Stomach smooth muscle (tissue), 2 donors: ENCODE measurements around the gene TXNDC12.
A peak's percentile ranks its signal among the peaks of the same experiment; 100 is the strongest.
"Not testable (repeated sequence)": the region's sequence is repeated elsewhere in the genome, so short reads cannot be mapped to it uniquely, and the experiment has no call there.

Experiments
- H3K27ac ChIP-seq: one replicate; pipeline ENCODE4 v1.7.0; 2013; ENCODE audit warnings: mild to moderate bottlenecking, low read length, inconsistent platforms
- H3K27me3 ChIP-seq, 2 donors: one replicate each; pipeline ENCODE4 v1.7.0; 2013; ENCODE audit warnings: low read length in 2 of 2; ENCODE audit not compliant: insufficient read depth in 2 of 2, control insufficient read depth in 1 of 2
- H3K36me3 ChIP-seq, 2 donors: one replicate each; pipeline ENCODE4 v1.7.0; 2013; ENCODE audit warnings: low read length in 2 of 2; ENCODE audit not compliant: control insufficient read depth in 2 of 2, insufficient read depth in 2 of 2
- H3K4me1 ChIP-seq: one replicate; pipeline ENCODE4 v1.7.0; 2013; ENCODE audit warnings: low read length; ENCODE audit not compliant: control insufficient read depth, insufficient read depth
- H3K4me3 ChIP-seq, 2 donors: one replicate each; pipeline ENCODE4 v1.7.0; 2013; ENCODE audit warnings: low read length in 2 of 2
- H3K9ac ChIP-seq, 2 donors: one replicate each; pipeline ENCODE4 v1.7.0; 2013; ENCODE audit warnings: low read length in 2 of 2, mild to moderate bottlenecking in 1 of 2
- H3K9me3 ChIP-seq, 2 donors: one replicate each; pipeline ENCODE4 v1.7.0; 2013; ENCODE audit warnings: low read length in 2 of 2; ENCODE audit not compliant: control insufficient read depth in 2 of 2
- donor health status: healthy.
- donor health status: Pancreatic carcinoma.

The TXNDC12 gene

GRCh38 chr1:52049337-52049736, 5.7 kb downstream of the TXNDC12 start:
- not testable (repeated sequence) for H3K36me3 ChIP-seq, H3K9me3 ChIP-seq, H3K27me3 ChIP-seq, H3K27ac ChIP-seq, H3K9ac ChIP-seq, H3K4me1 ChIP-seq, H3K4me3 ChIP-seq

GRCh38 chr1:52045666-52046195, 9.3 kb downstream of the TXNDC12 start:
- not testable (repeated sequence) for H3K27ac ChIP-seq, H3K4me1 ChIP-seq, H3K27me3 ChIP-seq, H3K9me3 ChIP-seq, H3K9ac ChIP-seq, H3K36me3 ChIP-seq, H3K4me3 ChIP-seq

GRCh38 chr1:52045236-52045635, 9.8 kb downstream of the TXNDC12 start:
- Histone ChIP-seq H3K27me3 (no peaks in the 10 kb centered on the region), H3K4me1 (no peaks in the 10 kb centered on the region), H3K27ac (no peak overlapping the region), H3K36me3 (peaks cover 0 to 2% of the 10 kb centered on the region in 2 donors), H3K9ac (no peak overlapping the region), H3K4me3 (no peak overlapping the region), H3K9me3 (no peaks in the 10 kb centered on the region)

- no peaks in the 10 kb centered on the region for H3K4me1 ChIP-seq
- no peaks in the 10 kb centered on the region for H3K9me3 ChIP-seq
- no peaks in the 10 kb centered on the region for H3K27me3 ChIP-seq
- no peak overlapping the region for H3K4me3 ChIP-seq
- H3K36me3 ChIP-seq = peaks cover 0 to 4% of the 10 kb centered on the region in 2 donors
- H3K9ac ChIP-seq = no peak overlapping the region
- no peak overlapping the region for H3K27ac ChIP-seq
Observed at GRCh38 chr1:52041551-52042185, 13.3 kb downstream of the TXNDC12 start.

GRCh38 chr1:52037909-52038308, 17.1 kb downstream of the TXNDC12 start:
- H3K9ac ChIP-seq = no peak overlapping the region
- H3K4me1 ChIP-seq = peaks cover under 1% of the 10 kb centered on the region
- H3K27ac ChIP-seq = no peak overlapping the region
- no peak overlapping the region for H3K4me3 ChIP-seq
- H3K9me3 ChIP-seq = no peaks in the 10 kb centered on the region
- peaks cover 0 to 2% of the 10 kb centered on the region in 2 donors for H3K36me3 ChIP-seq
- no peaks in the 10 kb centered on the region for H3K27me3 ChIP-seq

GRCh38 chr1:52037402-52037814, 17.6 kb downstream of the TXNDC12 start:
- Histone ChIP-seq H3K4me3 (no peak overlapping the region), H3K27me3 (no peaks in the 10 kb centered on the region), H3K9me3 (no peaks in the 10 kb centered on the region), H3K4me1 (peaks cover 5% of the 10 kb centered on the region), H3K36me3 (peaks cover 0 to 2% of the 10 kb centered on the region in 2 donors), H3K27ac (no peak overlapping the region), H3K9ac (no peak overlapping the region)

GRCh38 chr1:52034050-52034384, 21.0 kb downstream of the TXNDC12 start:
- Histone ChIP-seq H3K4me3 (peak overlapping the region; percentile 77 to 97), H3K4me1 (peaks cover 12% of the 10 kb centered on the region), H3K36me3 (peaks cover 0 to under 1% of the 10 kb centered on the region in 2 donors), H3K9ac (peak overlapping the region; percentile 73 to 82), H3K27me3 (no peaks in the 10 kb centered on the region), H3K9me3 (no peaks in the 10 kb centered on the region), H3K27ac (peak overlapping the region; percentile 59)

GRCh38 chr1:52033190-52034049, 21.6 kb downstream of the TXNDC12 start, which contains the start of gene KTI12:
Gene KTI12 (minus strand): TSS chr1:52033810. CDS start chr1:52033761, 49 bp downstream.
- Histone ChIP-seq H3K36me3 (no peaks in the 10 kb centered on the region), H3K4me3 (peak within 1 kb of the TSS; percentile 77 to 97), H3K4me1 (peaks cover 12% of the 10 kb centered on the region), H3K9me3 (no peaks in the 10 kb centered on the region), H3K27me3 (no peaks in the 10 kb centered on the region), H3K27ac (peak within 1 kb of the TSS; percentile 59), H3K9ac (peak within 1 kb of the TSS; percentile 73 to 82)

GRCh38 chr1:52032785-52033131, 22.2 kb downstream of the TXNDC12 start:
- peak overlapping the region; percentile 73 to 82 for H3K9ac ChIP-seq
- no peaks in the 10 kb centered on the region for H3K9me3 ChIP-seq
- H3K4me3 ChIP-seq = peak overlapping the region; percentile 77 to 97
- peaks cover 12% of the 10 kb centered on the region for H3K4me1 ChIP-seq
- H3K27me3 ChIP-seq = no peaks in the 10 kb centered on the region
- peak overlapping the region; percentile 59 for H3K27ac ChIP-seq
- peaks cover 0 to 4% of the 10 kb centered on the region in 2 donors for H3K36me3 ChIP-seq

GRCh38 chr1:52032124-52032784, 22.7 kb downstream of the TXNDC12 start:
- Histone ChIP-seq H3K9ac (peak overlapping the region; percentile 73 to 82), H3K27me3 (no peaks in the 10 kb centered on the region), H3K4me3 (peak overlapping the region; percentile 77 to 97), H3K36me3 (peaks cover 0 to 4% of the 10 kb centered on the region in 2 donors), H3K4me1 (peaks cover 12% of the 10 kb centered on the region), H3K27ac (peak overlapping the region; percentile 59), H3K9me3 (no peaks in the 10 kb centered on the region)
